SJSA1 (cell line): Measurements from ENCODE around the gene MEPCE. TPM values are rescaled to one million over a fixed set of nuclear protein-coding genes. Genes with fewer than 3 reads are reported as not detected.
"Not testable (repeated sequence)": the region's sequence is repeated elsewhere in the genome, so short reads cannot be mapped to it uniquely, and the experiment has no call there.

Experiments
- DNase-seq, 2 experiments: peaks; one replicate each; pipeline ENCODE4 v3.0.0-alpha.2; 2015 to 2020; ENCODE audit warnings: low spot score in 2 of 2, low read depth in 1 of 2
- H3K27ac ChIP-seq: fragments of 250-450 bp; sonication (Bioruptor Pico); 2 replicates; pipeline ENCODE4 v1.5.1; 2020; ENCODE audit warnings: mild to moderate bottlenecking, moderate library complexity
- H3K27me3 ChIP-seq: fragments of 250-450 bp; sonication (Bioruptor Pico); replicated peaks from 2 replicates; pipeline ENCODE4 v1.5.1; 2020; ENCODE audit warnings: mild to moderate bottlenecking, moderate library complexity
- H3K36me3 ChIP-seq: fragments of 250-450 bp; sonication (Bioruptor Pico); 2 replicates; pipeline ENCODE4 v1.5.1; 2020; ENCODE audit warnings: mild to moderate bottlenecking
- H3K4me1 ChIP-seq: fragments of 250-450 bp; sonication (Bioruptor Pico); replicated peaks from 2 replicates; pipeline ENCODE4 v1.6.1; 2021; ENCODE audit warnings: mild to moderate bottlenecking
- H3K4me3 ChIP-seq: fragments of 250-450 bp; sonication (Bioruptor Pico); 2 replicates; pipeline ENCODE4 v1.5.1; 2020; ENCODE audit warnings: mild to moderate bottlenecking
- H3K9me3 ChIP-seq: fragments of 250-450 bp; sonication (Bioruptor Pico); replicated peaks from 2 replicates; pipeline ENCODE4 v1.5.1; 2020; ENCODE audit warnings: mild to moderate bottlenecking
- total RNA-seq: library from RNA; depleted of rRNA; stranded (reverse); fragments of >200 nt; shearing (Covaris generic); gene quantifications from 2 replicates; pipeline ENCODE4 v1.2.3, GENCODE V29; 2014

The MEPCE gene
- total RNA-seq, 1 experiment from 2014 or later: 25.6 TPM

DNA sequence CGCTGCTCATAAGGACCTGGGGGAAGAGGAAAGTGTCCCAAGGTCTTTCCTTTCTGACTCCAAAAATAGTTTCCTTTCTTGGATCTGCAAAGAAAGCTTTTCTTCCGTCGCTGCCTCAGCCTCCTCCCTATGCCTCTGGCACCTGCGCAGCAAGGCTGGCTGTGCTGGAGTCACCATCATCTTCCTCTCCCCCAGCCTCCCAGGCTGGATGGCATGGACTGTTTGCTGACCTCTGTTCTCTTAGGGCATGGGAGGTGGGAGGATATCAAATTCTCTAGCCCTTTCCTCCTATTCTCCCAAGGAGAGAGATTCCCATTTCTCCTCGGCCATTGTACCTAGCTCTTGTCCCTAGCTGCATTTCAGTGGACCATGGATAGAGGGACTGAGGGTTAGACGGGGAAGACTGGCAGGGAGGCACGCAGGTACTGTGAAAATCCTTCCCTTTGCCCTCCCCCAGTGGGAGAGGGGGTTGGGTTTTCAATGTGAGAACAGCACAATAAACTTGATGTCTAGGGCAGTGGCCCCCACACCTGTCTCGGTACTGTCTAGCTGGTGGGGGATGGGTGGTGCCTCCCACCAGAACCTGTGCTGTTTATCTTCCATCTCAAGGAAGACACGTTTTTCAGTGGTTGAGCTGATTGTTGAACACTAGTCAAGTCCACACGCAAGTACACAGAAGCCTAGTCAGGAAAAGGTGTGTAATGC, 4.1 kb downstream of the MEPCE start:
- H3K36me3 ChIP-seq: peaks cover 64% of the 10 kb centered on the region
- no peak for DNase-seq
- H3K27ac ChIP-seq: no peak overlapping the region
- no peaks in the 10 kb centered on the region for H3K27me3 ChIP-seq
- H3K4me3 ChIP-seq: no peak overlapping the region
- no peaks in the 10 kb centered on the region for H3K9me3 ChIP-seq
- peaks cover 30% of the 10 kb centered on the region for H3K4me1 ChIP-seq

DNA sequence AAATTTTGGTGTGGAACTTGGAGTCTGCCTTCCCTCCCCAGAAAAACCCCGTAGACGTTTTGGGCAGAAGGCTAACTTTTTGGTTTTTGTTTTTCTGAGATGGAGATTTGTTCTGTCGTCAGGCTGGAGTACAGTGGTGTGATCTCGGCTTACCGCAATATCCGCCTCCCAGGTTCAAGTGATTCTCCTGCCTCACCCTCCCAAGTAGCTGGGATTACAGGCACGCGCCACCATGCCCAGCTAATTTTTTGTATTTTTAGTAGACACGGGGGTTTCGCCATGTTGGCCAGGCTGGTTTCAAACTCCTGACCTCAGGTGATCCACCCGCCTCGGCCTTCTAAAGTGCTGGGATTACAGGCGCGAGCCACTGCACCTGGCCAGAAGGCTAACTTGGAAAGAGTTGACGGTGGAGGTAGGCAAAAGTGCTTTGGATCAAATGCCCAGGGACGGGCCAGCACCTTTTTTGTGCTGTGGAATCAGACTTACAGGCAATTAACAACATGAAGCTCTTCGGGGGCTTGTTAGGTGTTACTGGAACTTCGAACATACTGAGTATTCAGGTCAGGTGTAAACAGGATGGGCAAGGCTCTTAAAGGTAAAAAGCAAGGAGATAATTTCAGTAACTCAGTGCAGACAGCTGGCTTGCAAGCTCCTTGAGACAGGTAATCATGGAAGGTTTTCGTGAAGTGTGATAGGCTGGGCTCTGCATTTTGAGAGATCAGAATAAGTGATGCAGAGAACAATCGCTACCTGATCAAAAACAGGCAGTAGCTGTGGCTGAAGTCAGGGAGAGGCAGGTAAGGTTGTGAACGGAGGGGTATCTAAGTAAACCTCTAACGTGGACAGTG, 4.9 kb downstream of the MEPCE start:
- Histone ChIP-seq H3K27me3 (no peaks in the 10 kb centered on the region), H3K9me3 (no peaks in the 10 kb centered on the region), H3K4me3 (peak overlapping the region; percentile 94), H3K27ac (no peak overlapping the region), H3K36me3 (peaks cover 64% of the 10 kb centered on the region), H3K4me1 (peaks cover 38% of the 10 kb centered on the region)
- no peak for DNase-seq

DNA sequence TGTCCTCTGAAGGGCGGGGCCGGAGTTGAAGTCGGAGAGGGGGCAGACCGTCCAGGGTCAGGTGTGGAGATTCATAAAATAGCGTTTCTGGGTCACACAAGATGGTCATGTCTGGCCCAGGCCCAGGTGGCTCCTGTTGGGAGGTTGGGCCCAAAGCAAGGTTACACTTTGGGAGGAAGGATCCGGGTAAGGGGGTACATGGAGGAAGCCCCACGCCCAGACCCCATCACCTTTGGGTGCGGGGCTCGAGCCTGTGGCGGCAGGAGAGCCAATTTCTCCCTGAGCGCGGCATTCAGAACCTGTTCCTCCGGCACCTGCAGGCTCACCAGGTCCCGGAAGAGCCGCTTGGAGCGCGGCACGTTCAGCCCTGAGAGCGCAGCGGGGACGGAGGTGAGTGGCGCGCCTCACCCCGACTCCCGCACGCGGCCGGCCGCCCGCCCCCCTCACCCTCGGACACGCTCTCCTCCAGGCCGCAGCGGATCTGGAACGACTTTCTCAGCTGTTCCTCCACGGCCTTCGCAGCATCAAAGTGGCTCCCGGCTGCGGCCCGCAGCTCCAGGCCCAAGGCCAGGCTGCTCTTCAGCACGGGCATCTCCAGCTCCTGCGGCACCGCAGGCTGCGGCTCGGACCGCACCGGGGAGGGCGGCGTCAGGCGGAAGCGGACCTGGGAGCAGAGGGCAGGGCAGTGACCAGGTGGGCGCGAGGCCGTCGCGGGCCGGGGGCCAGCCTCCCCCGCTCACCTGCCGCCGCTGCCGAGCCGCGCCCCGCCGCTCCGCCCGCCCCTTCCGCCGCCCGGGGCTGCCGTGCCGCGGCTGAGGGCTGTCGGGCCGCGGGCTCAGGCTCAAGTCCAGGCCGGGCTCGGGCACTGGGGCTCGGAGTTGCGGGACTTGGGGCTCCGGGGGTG, 6.0 kb downstream of the MEPCE start:
- peak overlapping the region; percentile 91 for H3K27ac ChIP-seq
- peaks cover 46% of the 10 kb centered on the region for H3K4me1 ChIP-seq
- peak in 1 of 2 experiments; percentile 32 for DNase-seq
- H3K36me3 ChIP-seq: peaks cover 57% of the 10 kb centered on the region
- no peaks in the 10 kb centered on the region for H3K9me3 ChIP-seq
- peak overlapping the region; percentile 94 for H3K4me3 ChIP-seq
- H3K27me3 ChIP-seq: no peaks in the 10 kb centered on the region

DNA sequence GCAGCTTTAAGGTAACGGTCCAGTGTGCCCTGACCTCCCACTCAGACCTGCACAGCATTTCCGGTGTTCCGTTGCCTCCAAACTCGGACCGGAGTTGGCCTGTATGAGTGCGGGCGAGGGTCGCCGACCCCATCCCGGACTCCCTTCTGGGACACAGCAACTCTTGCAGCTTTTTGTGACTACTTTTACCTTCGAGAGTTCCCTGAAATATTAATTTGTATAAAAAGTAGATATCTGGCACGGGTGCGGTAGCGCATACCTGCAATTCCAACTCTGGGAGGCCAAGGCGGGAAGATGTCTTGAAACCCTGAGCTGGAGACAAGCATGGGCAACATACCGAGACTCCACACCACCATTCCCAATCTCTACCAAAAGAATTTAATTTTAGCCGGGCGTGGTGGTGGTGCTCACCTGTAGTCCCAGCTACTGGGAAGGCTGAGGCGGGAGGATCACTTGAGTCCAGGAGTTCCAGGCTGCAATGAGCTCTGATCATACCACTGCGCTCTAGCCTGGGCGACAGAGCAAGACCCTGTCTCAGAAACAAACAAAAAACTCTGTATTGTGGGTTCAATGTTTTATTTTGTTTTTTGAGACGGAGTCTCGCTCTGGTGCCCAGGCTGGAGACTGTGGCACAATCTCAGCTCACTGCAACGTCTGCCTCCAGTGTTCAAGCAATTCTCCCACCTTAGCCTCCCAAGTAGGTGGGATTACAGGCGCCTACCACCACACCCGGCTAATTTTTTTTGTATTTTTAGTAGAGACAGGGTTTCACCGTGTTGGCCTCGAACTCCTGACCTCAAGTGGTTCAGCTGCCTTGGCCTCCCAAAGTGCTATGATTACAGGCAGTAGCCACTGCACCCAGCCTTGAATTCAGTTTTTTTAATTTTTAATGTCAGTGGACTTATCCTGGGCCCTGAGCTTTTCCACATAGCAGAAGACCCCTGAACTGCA, 7.8 kb downstream of the MEPCE start:
- Histone ChIP-seq H3K4me3 (no peak overlapping the region), H3K4me1 (peaks cover 45% of the 10 kb centered on the region), H3K36me3 (peaks cover 39% of the 10 kb centered on the region), H3K9me3 (no peaks in the 10 kb centered on the region), H3K27me3 (no peaks in the 10 kb centered on the region), H3K27ac (no peak overlapping the region)
- no peak for DNase-seq

DNA sequence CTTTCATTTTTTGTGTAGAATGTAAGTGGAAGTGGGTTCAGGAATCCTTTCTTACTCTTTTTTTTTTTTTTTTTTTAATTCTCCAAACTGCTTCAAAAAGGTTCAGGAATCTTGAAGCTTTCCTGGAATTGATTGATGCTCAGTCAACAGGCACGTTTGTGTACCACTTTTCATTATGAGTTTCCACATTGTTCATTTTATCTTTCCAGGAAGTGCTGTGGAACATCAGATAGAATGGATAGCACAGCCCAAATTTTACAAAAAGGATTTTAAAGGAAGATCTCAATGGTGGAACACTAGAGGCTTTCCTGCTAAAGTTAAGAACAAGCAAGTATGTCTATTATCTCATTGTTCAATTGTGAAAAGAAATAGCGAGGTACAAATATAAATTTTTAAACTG, 8.5 kb downstream of the MEPCE start:
- Histone ChIP-seq H3K27ac (no peak overlapping the region), H3K36me3 (peaks cover 32% of the 10 kb centered on the region), H3K27me3 (no peaks in the 10 kb centered on the region), H3K9me3 (no peaks in the 10 kb centered on the region), H3K4me1 (peaks cover 53% of the 10 kb centered on the region), H3K4me3 (no peak overlapping the region)
- DNase-seq: no peak

DNA sequence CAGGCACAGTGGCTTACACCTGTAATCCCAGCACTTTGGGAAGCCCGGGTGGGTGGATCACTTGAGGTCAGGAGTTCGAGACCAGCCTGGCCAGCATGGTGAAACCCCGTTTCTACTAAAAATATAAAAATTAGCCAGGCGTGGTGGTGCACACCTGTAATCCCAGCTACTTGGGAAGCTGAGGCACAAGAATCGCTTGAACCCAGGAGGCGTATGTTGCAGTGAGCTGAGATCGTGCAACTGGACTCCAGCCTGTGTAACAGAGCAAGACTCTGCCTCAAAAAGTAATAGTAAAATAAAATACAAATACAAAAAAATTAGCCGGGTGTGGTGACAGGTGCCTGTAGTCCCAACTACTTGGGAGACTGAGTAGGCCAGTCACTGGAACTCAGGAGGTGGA, 9.1 kb downstream of the MEPCE start:
- Histone ChIP-seq H3K36me3 (peaks cover 26% of the 10 kb centered on the region), H3K4me1 (peaks cover 58% of the 10 kb centered on the region)
- not testable (repeated sequence) for H3K27me3 ChIP-seq, H3K4me3 ChIP-seq, DNase-seq, H3K9me3 ChIP-seq, H3K27ac ChIP-seq

DNA sequence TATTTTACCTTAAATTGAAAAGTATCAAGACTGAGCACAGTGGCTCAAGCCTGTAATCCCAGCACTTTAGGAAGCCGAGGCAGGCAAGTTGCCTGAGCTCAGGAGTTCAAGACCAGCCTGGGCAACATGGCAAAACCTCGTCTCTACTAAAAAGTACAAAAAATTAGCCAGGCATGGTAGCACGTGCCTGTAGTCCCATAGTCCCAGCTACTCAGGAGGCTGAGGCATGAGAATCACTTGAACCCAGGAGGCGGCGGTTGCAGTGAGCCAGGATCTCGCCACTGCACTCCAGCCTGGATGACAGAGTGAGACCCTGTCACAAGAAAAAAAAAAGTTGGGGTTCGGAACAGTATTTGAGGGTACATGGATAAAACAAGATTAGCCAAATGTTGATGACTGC, 9.6 kb downstream of the MEPCE start:
- H3K9me3 ChIP-seq, H3K27me3 ChIP-seq, H3K4me3 ChIP-seq, DNase-seq: not testable (repeated sequence)
- Histone ChIP-seq H3K27ac (peak overlapping the region; percentile 80), H3K36me3 (peaks cover 21% of the 10 kb centered on the region), H3K4me1 (peaks cover 63% of the 10 kb centered on the region)

DNA sequence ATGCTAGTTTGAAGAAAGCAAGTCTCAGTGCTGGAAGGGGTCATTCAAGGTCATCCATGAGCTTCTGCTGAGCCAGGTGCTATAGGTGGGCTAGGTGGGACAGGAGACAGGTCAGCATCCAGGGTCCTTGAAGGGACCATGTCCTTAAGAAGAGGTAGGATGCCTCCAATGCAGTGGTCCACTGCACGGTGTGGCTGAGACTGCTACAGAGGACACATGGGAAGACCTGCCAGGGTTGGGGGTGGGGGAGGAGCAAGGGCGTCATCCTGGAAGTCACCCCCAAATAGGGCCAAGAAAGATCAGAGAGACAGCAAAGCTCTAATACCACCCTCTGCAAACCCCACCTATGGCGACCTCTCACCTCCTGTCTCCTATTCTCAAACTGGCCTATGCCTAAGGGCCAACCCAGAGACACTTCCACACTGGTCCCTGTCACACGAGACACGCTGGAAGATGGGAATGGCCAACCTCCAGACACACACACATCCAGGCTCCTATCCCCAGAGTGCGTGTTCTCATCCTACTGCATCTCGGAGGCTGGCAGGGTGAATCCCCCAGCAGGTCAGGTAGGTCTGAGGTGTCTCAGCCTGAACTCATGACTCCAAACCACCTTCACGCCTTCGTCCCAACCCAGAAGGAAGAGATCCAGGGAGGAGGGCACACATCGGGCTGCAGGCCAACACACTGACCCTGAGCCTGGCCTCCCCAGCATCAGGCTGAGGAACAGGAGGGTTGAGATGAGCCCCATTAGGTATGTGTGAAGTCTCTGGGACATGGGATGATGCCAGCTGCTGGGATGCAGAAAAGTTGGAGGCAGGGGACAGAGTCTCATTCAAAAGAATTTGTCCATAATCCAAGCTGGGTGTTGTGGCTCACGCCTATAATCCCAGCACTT, 12.3 kb downstream of the MEPCE start:
- Histone ChIP-seq H3K4me1 (peaks cover 56% of the 10 kb centered on the region), H3K27me3 (no peaks in the 10 kb centered on the region), H3K36me3 (no peaks in the 10 kb centered on the region), H3K9me3 (no peaks in the 10 kb centered on the region), H3K27ac (no peak overlapping the region), H3K4me3 (no peak overlapping the region)
- DNase-seq: no peak

DNA sequence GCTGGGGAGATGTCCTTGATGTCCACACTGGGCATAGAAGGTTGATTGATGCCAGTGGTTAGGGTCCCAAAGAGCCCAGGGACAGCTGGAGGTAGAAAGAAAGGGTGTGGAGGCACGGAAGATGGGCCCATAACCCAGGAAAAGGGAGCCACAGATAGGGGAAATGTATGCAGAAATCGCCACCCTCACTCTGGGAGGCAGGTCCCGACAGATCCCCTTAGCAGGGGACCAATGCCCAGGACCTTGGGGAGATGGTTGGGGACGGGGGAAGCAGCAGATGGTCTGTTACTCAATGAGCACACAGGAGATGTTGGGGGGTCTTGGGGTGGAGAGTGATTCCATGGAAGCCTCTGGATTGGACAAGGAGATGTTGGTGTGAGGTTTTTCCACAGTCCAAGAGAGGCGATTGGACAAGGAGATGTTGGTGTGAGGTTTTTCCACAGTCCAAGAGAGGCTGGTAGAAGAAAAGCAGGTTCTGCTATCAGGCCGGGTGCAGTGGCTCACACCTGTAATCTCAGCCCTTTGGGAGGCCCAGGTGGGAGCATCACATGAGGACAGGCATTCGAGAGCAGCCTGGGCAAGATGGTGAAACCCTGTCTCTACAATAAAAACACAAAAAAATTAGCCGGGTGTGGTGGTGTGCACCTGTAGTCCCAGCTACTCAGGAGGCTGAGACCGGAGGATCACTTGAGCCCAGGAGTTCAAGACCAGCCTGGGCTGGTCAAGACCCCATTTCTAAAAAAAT, 13.6 kb downstream of the MEPCE start:
- H3K36me3 ChIP-seq: no peaks in the 10 kb centered on the region
- H3K9me3 ChIP-seq: no peaks in the 10 kb centered on the region
- H3K4me1 ChIP-seq: peaks cover 54% of the 10 kb centered on the region
- H3K4me3 ChIP-seq: no peak overlapping the region
- no peak overlapping the region for H3K27ac ChIP-seq
- H3K27me3 ChIP-seq: no peaks in the 10 kb centered on the region
- no peak for DNase-seq

DNA sequence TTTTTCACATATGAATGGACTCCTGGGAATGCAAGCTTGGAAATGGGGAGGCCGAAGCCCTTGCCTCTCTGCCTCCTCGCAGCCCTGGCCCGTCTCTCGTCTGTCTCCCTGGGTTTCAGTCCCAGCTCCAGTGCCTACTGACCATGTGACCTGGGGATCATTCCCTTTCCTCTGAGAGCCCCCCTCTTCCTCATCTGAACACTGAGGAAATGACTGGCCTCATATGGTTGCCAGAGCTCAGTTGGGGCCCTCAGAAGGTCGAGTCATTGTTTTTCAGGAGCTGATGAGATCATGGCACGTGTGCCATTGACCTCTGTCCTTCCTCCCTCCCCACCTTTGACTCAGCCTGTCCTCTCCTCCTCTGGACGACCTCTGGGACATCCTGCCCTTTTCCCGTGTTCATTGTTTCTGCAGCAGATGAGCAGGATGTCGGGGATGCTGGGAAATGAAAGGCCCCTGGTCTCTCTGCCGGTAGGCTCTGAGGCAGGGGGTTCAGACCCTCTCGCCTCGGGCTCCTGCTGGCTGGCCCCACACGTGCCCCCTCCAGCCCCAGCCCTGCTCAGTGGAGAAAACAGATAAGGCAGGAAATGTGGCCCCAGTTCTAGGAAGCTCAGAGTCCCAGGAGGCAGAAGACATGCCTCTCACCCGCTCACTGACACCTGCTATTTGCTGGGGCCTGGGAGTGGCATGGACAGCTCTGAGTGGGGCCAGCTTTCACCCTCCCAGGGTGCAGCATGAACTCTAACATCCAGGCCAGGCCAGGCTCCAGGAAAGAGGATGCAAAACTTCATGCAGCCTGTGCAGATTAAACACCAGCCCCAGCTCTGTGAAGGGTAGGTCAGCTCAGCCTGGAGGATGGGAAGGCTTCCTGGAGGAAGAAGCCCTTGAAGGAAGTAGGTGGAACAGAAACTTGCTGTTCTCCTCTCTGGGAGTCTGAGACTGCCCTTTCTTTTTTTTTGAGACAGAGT, 15.0 kb downstream of the MEPCE start:
- no peaks in the 10 kb centered on the region for H3K36me3 ChIP-seq
- H3K9me3 ChIP-seq: no peaks in the 10 kb centered on the region
- peaks cover 46% of the 10 kb centered on the region for H3K4me1 ChIP-seq
- no peaks in the 10 kb centered on the region for H3K27me3 ChIP-seq
- peak overlapping the region; percentile 25; the same call in 1 of the 2 replicates for H3K27ac ChIP-seq
- no peak overlapping the region for H3K4me3 ChIP-seq
- peak in 1 of 2 experiments; percentile 39 for DNase-seq

DNA sequence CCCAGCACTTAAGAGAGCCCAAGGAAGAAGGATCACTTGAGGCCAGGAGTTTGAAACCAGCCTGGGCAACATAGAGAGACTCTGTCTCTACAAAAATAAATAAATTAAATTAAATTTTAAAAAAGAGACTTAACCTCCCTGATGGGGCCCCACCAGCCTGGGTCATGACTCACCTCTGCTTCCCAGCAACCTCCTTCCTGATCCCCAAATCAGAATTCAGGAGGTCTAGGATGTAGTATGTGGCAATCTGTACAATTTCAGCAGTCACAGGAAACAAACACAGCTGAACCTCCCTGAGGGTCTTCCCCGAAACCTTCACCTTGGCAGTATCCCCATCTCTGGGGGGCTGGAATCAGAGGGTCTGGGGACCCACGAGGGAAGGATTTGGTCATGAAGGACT, 16.4 kb downstream of the MEPCE start:
- no peak overlapping the region for H3K27ac ChIP-seq
- no peak overlapping the region for H3K4me3 ChIP-seq
- H3K4me1 ChIP-seq: peaks cover 40% of the 10 kb centered on the region
- DNase-seq: no peak
- H3K36me3 ChIP-seq: no peaks in the 10 kb centered on the region
- H3K27me3 ChIP-seq: no peaks in the 10 kb centered on the region
- H3K9me3 ChIP-seq: no peaks in the 10 kb centered on the region
